WTC11 (cell line): ENCODE data around the gene DPP10. TPM values are rescaled to one million over a fixed set of nuclear protein-coding genes. Genes with fewer than 3 reads are reported as not detected.

Experiments used
- ATAC-seq: fragments of 200-7000 bp; cut with Tn5 transposase; 2 replicates; pipeline ENCODE4 v1.10.0; 2021; ENCODE audit warnings: mild to moderate bottlenecking, moderate library complexity
- CTCF ChIA-PET: fragments of 300-600 bp; sonication (Branson Sonifier 250); formaldehyde crosslinking; loops from one replicate; lab custom pipeline; 2021; ENCODE audit warnings: antibody characterized with exemption; lab: Charles Lee
- POLR2A ChIA-PET: fragments of 350-600 bp; sonication (Branson Sonifier 250); formaldehyde crosslinking; loops from one replicate; lab custom pipeline; 2021; ENCODE audit warnings: antibody characterized with exemption; lab: Charles Lee
- DNase-seq: peaks from one replicate; pipeline ENCODE4 v3.0.0; 2021; ENCODE audit warnings: low spot score
- H3K27ac Mint-ChIP-seq: 2 replicates; pipeline ENCODE4 v1.8.0; 2021; ENCODE audit warnings: mixed read lengths
- H3K27me3 Mint-ChIP-seq: 2 replicates; pipeline ENCODE4 v1.8.0; 2021; ENCODE audit warnings: low read depth, mild to moderate bottlenecking, moderate library complexity, mixed read lengths
- H3K36me3 Mint-ChIP-seq: 2 replicates; pipeline ENCODE4 v1.8.0; 2021; ENCODE audit warnings: mixed read lengths
- H3K4me1 Mint-ChIP-seq: 2 replicates; pipeline ENCODE4 v1.8.0; 2022; ENCODE audit warnings: mixed read lengths
- H3K4me3 Mint-ChIP-seq: 2 replicates; pipeline ENCODE4 v1.8.0; 2021; ENCODE audit warnings: mild to moderate bottlenecking, moderate library complexity, mixed read lengths
- H3K9me3 Mint-ChIP-seq: 2 replicates; pipeline ENCODE4 v1.8.0; 2021; ENCODE audit warnings: mixed read lengths
- ATF1 ChIP-seq: sonication (generic); formaldehyde crosslinking; IDR thresholded peaks from 2 replicates; pipeline ENCODE4 v1.8.1; 2023; ENCODE audit warnings: mild to moderate bottlenecking, moderate library complexity, missing genetic modification reagents
- E2F5 ChIP-seq: sonication (generic); formaldehyde crosslinking; IDR thresholded peaks from 2 replicates; pipeline ENCODE4 v1.8.1; 2022; ENCODE audit warnings: mild to moderate bottlenecking, moderate library complexity, missing genetic modification reagents
- ELF4 ChIP-seq: sonication (generic); formaldehyde crosslinking; IDR thresholded peaks from 2 replicates; pipeline ENCODE4 v1.8.1; 2022; ENCODE audit warnings: low read depth, mild to moderate bottlenecking, moderate library complexity, missing genetic modification reagents
- ESRRA ChIP-seq: sonication (generic); formaldehyde crosslinking; IDR thresholded peaks from 2 replicates; pipeline ENCODE4 v1.8.1; 2022; ENCODE audit warnings: mild to moderate bottlenecking, missing genetic modification reagents, borderline replicate concordance
- GABPB1 ChIP-seq: sonication (generic); formaldehyde crosslinking; IDR thresholded peaks from 2 replicates; pipeline ENCODE4 v1.8.1; 2023; ENCODE audit warnings: mild to moderate bottlenecking, missing genetic modification reagents
- KAT7 ChIP-seq: sonication (generic); formaldehyde crosslinking; IDR thresholded peaks from 2 replicates; pipeline ENCODE4 v1.8.1; 2023; ENCODE audit warnings: missing genetic modification reagents, mild to moderate bottlenecking, borderline replicate concordance
- MAX ChIP-seq: sonication (generic); formaldehyde crosslinking; IDR thresholded peaks from 2 replicates; pipeline ENCODE4 v1.8.0; 2022; ENCODE audit warnings: mild to moderate bottlenecking, missing genetic modification reagents
- MYBL2 ChIP-seq: sonication (generic); formaldehyde crosslinking; IDR thresholded peaks from 2 replicates; pipeline ENCODE4 v1.8.1; 2023; ENCODE audit warnings: mild to moderate bottlenecking, moderate library complexity, missing genetic modification reagents
- OVOL2 ChIP-seq: fragments of 250-450 bp; sonication (Bioruptor Pico); IDR thresholded peaks from 2 replicates; pipeline ENCODE4 v1.9.0; 2021; ENCODE audit warnings: mild to moderate bottlenecking, borderline replicate concordance
- RELA ChIP-seq: sonication (generic); formaldehyde crosslinking; IDR thresholded peaks from 2 replicates; pipeline ENCODE4 v1.8.1; 2022; ENCODE audit warnings: missing genetic modification reagents, mild to moderate bottlenecking, borderline replicate concordance
- SMAD3 ChIP-seq: sonication (generic); formaldehyde crosslinking; IDR thresholded peaks from 2 replicates; pipeline ENCODE4 v1.8.0; 2022; ENCODE audit warnings: missing genetic modification reagents, mild to moderate bottlenecking, borderline replicate concordance
- STAT6 ChIP-seq: sonication (generic); formaldehyde crosslinking; conservative IDR thresholded peaks from 2 replicates; pipeline ENCODE4 v1.8.1; 2023; ENCODE audit warnings: mild to moderate bottlenecking, low read depth, missing genetic modification reagents, moderate library complexity
- TCF7 ChIP-seq: sonication (generic); formaldehyde crosslinking; IDR thresholded peaks from 2 replicates; pipeline ENCODE4 v1.8.0; 2022; ENCODE audit warnings: mild to moderate bottlenecking, low read depth, missing genetic modification reagents, moderate library complexity
- ZBTB21 ChIP-seq: sonication (generic); formaldehyde crosslinking; IDR thresholded peaks from 2 replicates; pipeline ENCODE4 v1.8.1; 2023; ENCODE audit warnings: mild to moderate bottlenecking, missing genetic modification reagents, borderline replicate concordance
- ZMAT4 ChIP-seq: fragments of 250-450 bp; sonication (Bioruptor Pico); IDR thresholded peaks from 2 replicates; pipeline ENCODE4 v1.9.0; 2021; ENCODE audit warnings: mild to moderate bottlenecking
- ZNF317 ChIP-seq: sonication (generic); formaldehyde crosslinking; IDR thresholded peaks from 2 replicates; pipeline ENCODE4 v1.8.1; 2023; ENCODE audit warnings: low read depth, mild to moderate bottlenecking, moderate library complexity, missing genetic modification reagents, borderline replicate concordance
- ZNF416 ChIP-seq: fragments of 250-450 bp; sonication (Bioruptor Pico); IDR thresholded peaks from 2 replicates; pipeline ENCODE4 v1.9.0; 2021; ENCODE audit warnings: mild to moderate bottlenecking, inconsistent platforms
- ZNF423 ChIP-seq: fragments of 250-450 bp; sonication (Bioruptor Pico); IDR thresholded peaks from 2 replicates; pipeline ENCODE4 v2.1.2; 2022; ENCODE audit warnings: mild to moderate bottlenecking, moderate library complexity
- ZNF425 ChIP-seq: fragments of 250-450 bp; sonication (Bioruptor Pico); conservative IDR thresholded peaks from 2 replicates; pipeline ENCODE4 v1.9.0; 2021; ENCODE audit warnings: mild to moderate bottlenecking
- ZNF512 ChIP-seq: sonication (generic); formaldehyde crosslinking; IDR thresholded peaks from 2 replicates; pipeline ENCODE4 v1.8.1; 2022; ENCODE audit warnings: missing genetic modification reagents, borderline replicate concordance
- total RNA-seq: library from RNA; stranded (reverse); gene quantifications from 3 replicates; pipeline ENCODE4 v1.2.3, GENCODE V29; 2021

DPP10 gene
- total RNA-seq, 1 experiment from 2014 or later, result 4.0 TPM

GRCh38 chr2:115609978-115610377 is 1167.5 kb downstream of the DPP10 start (continued):
- TF ChIP-seq ZMAT4 (CRISPR knock-in tag), result no peak
- no peak for TF ChIP-seq STAT6 (CRISPR knock-in tag)
- no peak for TF ChIP-seq ZNF425 (CRISPR knock-in tag)
- no peak for TF ChIP-seq ESRRA (CRISPR knock-in tag)

GRCh38 chr2:115610888-115611287 is 1168.4 kb downstream of the DPP10 start:
- Mint-ChIP-seq H3K9me3 (peaks cover 12% of the 10 kb centered on the region), H3K4me1 (peaks cover 14% of the 10 kb centered on the region), H3K27ac (no peak overlapping the region), H3K27me3 (no peaks in the 10 kb centered on the region), H3K4me3 (no peak overlapping the region), H3K36me3 (peaks cover 4% of the 10 kb centered on the region; the same call in 1 of the 2 replicates)
- TF ChIP-seq OVOL2 (CRISPR knock-in tag) (no peak), RELA (CRISPR knock-in tag) (no peak), ELF4 (no peak), SMAD3 (no peak), ZNF423 (CRISPR knock-in tag) (no peak), KAT7 (CRISPR knock-in tag) (no peak), MAX (no peak), MYBL2 (CRISPR knock-in tag) (no peak), ZNF317 (CRISPR knock-in tag) (no peak), GABPB1 (CRISPR knock-in tag) (no peak), ZNF416 (CRISPR knock-in tag) (no peak), ATF1 (CRISPR knock-in tag) (no peak), ESRRA (CRISPR knock-in tag) (no peak), ZBTB21 (CRISPR knock-in tag) (no peak), ZNF512 (no peak), TCF7 (CRISPR knock-in tag) (no peak), E2F5 (no peak)
- ATAC-seq (no peak), DNase-seq (no peak)
- POLR2A ChIA-PET, result no interaction called here
- CTCF ChIA-PET, result no interaction called here
